Common myeloid progenitor, CD34-positive (primary cell): ENCODE results near the gene GRIP2.

Source experiments
- CTCF ChIA-PET: fragments of 350-600 bp; sonication (Branson Sonifier 250); formaldehyde crosslinking; loops from one replicate; lab custom pipeline; 2021; ENCODE audit warnings: antibody characterized with exemption; lab: Charles Lee
- POLR2A ChIA-PET: fragments of 350-600 bp; sonication (Branson Sonifier 250); formaldehyde crosslinking; loops from one replicate; lab custom pipeline; 2021; ENCODE audit warnings: antibody characterized with exemption; lab: Charles Lee
- DNase-seq, 3 donors: peaks; one replicate each; pipeline versions ENCODE4 v3.0.0 to v3.0.0-alpha.2; 2013
- H3K27ac ChIP-seq, 2 experiments: 1 replicate in 1 of 2; 2 replicates in 1 of 2; pipeline ENCODE4 v1.7.0; 2013; ENCODE audit warnings: inconsistent platforms in 2 of 2, low read length in 2 of 2, mild to moderate bottlenecking in 2 of 2, low read depth in 1 of 2, moderate library complexity in 1 of 2; ENCODE audit not compliant: severe bottlenecking in 2 of 2, insufficient read depth in 1 of 2, poor library complexity in 1 of 2
- H3K27me3 ChIP-seq, 5 experiments: replicated peaks in 2 of 5; 1 replicate in 3 of 5; 2 replicates in 2 of 5; pipeline versions ENCODE4 v1.6.1 to v1.7.0; 2013; ENCODE audit warnings: low read length in 4 of 5, mild to moderate bottlenecking in 2 of 5, moderate library complexity in 2 of 5, inconsistent platforms in 1 of 5; ENCODE audit not compliant: insufficient read depth in 5 of 5, control insufficient read depth in 4 of 5
- H3K36me3 ChIP-seq, 4 experiments: 1 replicate in 2 of 4; 2 replicates in 2 of 4; pipeline versions ENCODE4 v1.6.1 to v1.7.0; 2013; ENCODE audit warnings: low read length in 3 of 4, control low read depth in 1 of 4, mild to moderate bottlenecking in 1 of 4; ENCODE audit not compliant: control insufficient read depth in 4 of 4, insufficient read depth in 4 of 4
- H3K4me1 ChIP-seq, 4 experiments: 1 replicate in 3 of 4; 2 replicates in 1 of 4; pipeline versions ENCODE4 v1.6.1 to v1.7.1; 2013; ENCODE audit warnings: low read length in 3 of 4, mild to moderate bottlenecking in 3 of 4, control low read depth in 1 of 4, inconsistent platforms in 1 of 4, moderate library complexity in 1 of 4; ENCODE audit not compliant: control insufficient read depth in 4 of 4, insufficient read depth in 4 of 4; ENCODE audit errors: control extremely low read depth in 1 of 4
- H3K4me3 ChIP-seq, 7 experiments: 1 replicate in 4 of 7; 2 replicates in 3 of 7; pipeline versions ENCODE4 v1.5.1 to v1.7.0; 2013; ENCODE audit warnings: mild to moderate bottlenecking in 7 of 7, low read length in 6 of 7, moderate library complexity in 6 of 7, inconsistent platforms in 2 of 7, low read depth in 2 of 7, control low read depth in 1 of 7; ENCODE audit not compliant: insufficient read depth in 4 of 7, control insufficient read depth in 1 of 7; ENCODE audit errors: extremely low read depth in 1 of 7
- H3K9me3 ChIP-seq, 5 experiments: 1 replicate in 4 of 5; 2 replicates in 1 of 5; pipeline versions ENCODE4 v1.6.1 to v1.7.1; 2013; ENCODE audit warnings: low read length in 4 of 5, mild to moderate bottlenecking in 2 of 5, inconsistent platforms in 1 of 5, low read depth in 1 of 5, moderate library complexity in 1 of 5; ENCODE audit not compliant: control insufficient read depth in 4 of 5, insufficient read depth in 2 of 5; ENCODE audit errors: control extremely low read depth in 1 of 5
- WGBS: methylation state at CpG from one replicate; pipeline ENCODE4 v1.1.5; 2013; ENCODE audit not compliant: insufficient coverage; 5-methylcytosine and 5-hydroxymethylcytosine counted together

GRIP2 gene

DNA sequence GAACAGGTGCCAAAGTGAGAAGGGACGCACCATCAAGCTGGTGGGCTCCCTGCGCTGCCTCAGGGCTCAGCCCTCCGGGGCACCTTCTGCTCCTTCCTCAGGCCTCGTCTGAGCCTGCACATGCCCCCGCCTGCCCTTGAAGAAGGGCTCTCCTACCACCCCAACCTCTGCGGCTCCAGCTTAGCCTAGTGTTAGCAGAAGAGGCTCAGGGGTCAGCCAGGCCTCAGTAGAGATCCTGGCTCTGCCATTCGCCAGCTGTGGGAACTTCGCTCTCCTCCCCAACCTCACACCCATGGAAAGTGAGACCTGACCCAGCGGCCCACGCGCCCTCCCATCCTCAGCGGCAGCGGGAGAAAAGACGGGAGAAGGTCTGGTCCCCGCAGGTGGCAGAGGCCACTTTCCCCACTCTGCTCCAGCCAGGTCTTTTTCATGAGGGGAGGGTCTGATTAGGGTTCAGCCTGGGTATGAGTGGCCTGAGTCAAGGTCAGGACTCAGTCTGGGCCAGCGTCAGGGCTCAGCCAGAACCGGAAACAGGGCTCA is 8.2 kb downstream of the GRIP2 start:
- Histone ChIP-seq H3K4me1 (no peaks in the 10 kb centered on the region), H3K4me3 (no peak overlapping the region), H3K27ac (no peak overlapping the region), H3K36me3 (no peaks in the 10 kb centered on the region), H3K27me3 (peaks cover 0 to 23% (median 6%) of the 10 kb centered on the region in 5 experiments), H3K9me3 (peaks cover 0 to 5% (median 4%) of the 10 kb centered on the region in 5 experiments)
- POLR2A ChIA-PET, result no interaction called here
- no peak for DNase-seq
- whole genome bisulfite sequencing, result 96% methylated on average over 11 of the region's 17 CpGs
- CTCF ChIA-PET, result no interaction called here

DNA sequence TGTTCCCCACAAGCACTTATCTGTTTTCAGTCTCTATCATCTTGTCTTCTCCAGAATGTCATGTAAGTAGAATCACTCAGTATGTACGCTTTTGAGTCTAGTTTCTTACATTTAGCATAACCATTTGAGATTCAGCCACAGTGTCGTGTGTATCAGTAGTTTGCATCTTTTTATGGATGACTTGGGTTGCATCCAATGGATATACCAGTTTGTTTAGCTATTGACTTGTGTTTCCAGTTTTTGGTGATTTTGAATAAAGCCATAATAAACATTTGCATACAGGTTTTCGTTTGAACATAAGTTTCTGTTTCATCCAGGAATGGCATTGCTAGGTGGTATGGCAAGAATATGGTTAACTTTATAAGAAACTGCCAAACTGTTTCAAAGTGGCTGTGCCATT is 12.1 kb downstream of the GRIP2 start:
- ChIA-PET CTCF (interaction anchor here (1.0 to 1.1 kb wide), 2 partner anchors 19 to 21 kb away, joined by 3 to 4 read pairs; no protein-coding TSS in a partner anchor), POLR2A (no interaction called here)
- Histone ChIP-seq H3K4me3 (no peak overlapping the region), H3K4me1 (no peaks in the 10 kb centered on the region), H3K9me3 (peaks cover 0 to 5% (median 4%) of the 10 kb centered on the region in 5 experiments), H3K36me3 (no peaks in the 10 kb centered on the region), H3K27me3 (peaks cover 0 to 10% (median 8%) of the 10 kb centered on the region in 5 experiments), H3K27ac (no peak overlapping the region)
- no peak for DNase-seq
- 75% methylated on average over 1 of the region's 3 CpGs for WGBS

- Histone ChIP-seq H3K36me3 (no peaks in the 10 kb centered on the region), H3K27me3 (peaks cover 0 to 8% (median 4%) of the 10 kb centered on the region in 5 experiments), H3K4me3 (no peak overlapping the region), H3K9me3 (peaks cover 0 to 5% (median 4%) of the 10 kb centered on the region in 5 experiments), H3K4me1 (no peaks in the 10 kb centered on the region), H3K27ac (no peak overlapping the region)
- ChIA-PET CTCF (interaction anchor here (0.9 kb wide), 1 partner anchor 13 kb away, joined by 3 read pairs; no protein-coding TSS in a partner anchor), POLR2A (interaction anchor here (0.7 kb wide), 1 partner anchor 22 kb away, joined by 3 read pairs; no protein-coding TSS in a partner anchor)
- WGBS, result 86% methylated on average over 9 of the region's 17 CpGs
- no peak for DNase-seq
These were observed 14.2 kb downstream of the GRIP2 start for GRCh38 chr3:14525685-14526631.

- no peak overlapping the region for H3K27ac ChIP-seq
- ChIA-PET CTCF (interaction anchor here (0.9 kb wide), 1 partner anchor 12 kb away, joined by 3 read pairs; no protein-coding TSS in a partner anchor), POLR2A (no interaction called here)
- no peak overlapping the region for H3K4me3 ChIP-seq
- no peaks in the 10 kb centered on the region for H3K36me3 ChIP-seq
- H3K4me1 ChIP-seq, result no peaks in the 10 kb centered on the region
- 90% methylated on average over 6 of the region's 9 CpGs for WGBS
- no peak for DNase-seq
- peaks cover 0 to 8% (median 2%) of the 10 kb centered on the region in 5 experiments for H3K27me3 ChIP-seq
- H3K9me3 ChIP-seq, result peaks cover 0 to 5% (median 2%) of the 10 kb centered on the region in 5 experiments
These were observed 15.1 kb downstream of the GRIP2 start for GRCh38 chr3:14524920-14525660.

DNA sequence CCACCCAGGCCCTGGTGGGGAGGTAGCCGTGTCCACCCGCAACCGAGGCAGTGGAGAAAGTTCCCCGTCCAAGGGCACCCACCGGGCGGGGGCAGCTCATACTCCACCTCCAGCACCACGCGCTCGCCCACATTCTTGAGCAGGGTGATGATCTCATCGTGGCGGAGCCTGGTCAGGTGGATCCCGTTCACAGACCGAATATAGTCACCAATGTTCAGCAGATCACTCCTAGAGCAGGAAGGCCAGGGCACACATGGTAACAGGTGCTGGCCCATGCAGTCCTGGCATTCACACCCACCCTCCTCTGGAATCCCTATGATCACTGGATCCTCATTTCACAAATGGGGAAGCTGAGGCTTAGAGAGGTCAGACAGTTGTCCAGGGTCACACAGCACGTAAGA is 15.8 kb downstream of the GRIP2 start:
- Histone ChIP-seq H3K36me3 (no peaks in the 10 kb centered on the region), H3K4me3 (no peak overlapping the region), H3K27me3 (peaks cover 0 to 8% (median 0%) of the 10 kb centered on the region in 5 experiments), H3K9me3 (no peaks in the 10 kb centered on the region), H3K27ac (no peak overlapping the region), H3K4me1 (no peaks in the 10 kb centered on the region)
- CTCF ChIA-PET, result interaction anchor here (0.7 kb wide), 1 partner anchor 254 kb away, joined by 3 read pairs; no protein-coding TSS in a partner anchor
- POLR2A ChIA-PET, result no interaction called here
- DNase-seq, result no peak
- WGBS, result over 99% methylated on average over 12 of the region's 14 CpGs

GRCh38 chr3:14523792-14524191 is 16.4 kb downstream of the GRIP2 start:
- no peak for DNase-seq
- no peak overlapping the region for H3K27ac ChIP-seq
- no peaks in the 10 kb centered on the region for H3K4me1 ChIP-seq
- CTCF ChIA-PET, result interaction anchor here (0.7 to 0.8 kb wide), 2 partner anchors 254 to 262 kb away, joined by 3 read pairs; no protein-coding TSS in a partner anchor
- WGBS, result 86% methylated on average over 2 of the region's 7 CpGs
- H3K27me3 ChIP-seq, result peaks cover 0 to 8% (median 0%) of the 10 kb centered on the region in 5 experiments
- H3K36me3 ChIP-seq, result no peaks in the 10 kb centered on the region
- POLR2A ChIA-PET, result no interaction called here
- H3K4me3 ChIP-seq, result no peak overlapping the region
- no peaks in the 10 kb centered on the region for H3K9me3 ChIP-seq
